ENCODE measurements around the gene GPHN.

The GPHN gene

DNA sequence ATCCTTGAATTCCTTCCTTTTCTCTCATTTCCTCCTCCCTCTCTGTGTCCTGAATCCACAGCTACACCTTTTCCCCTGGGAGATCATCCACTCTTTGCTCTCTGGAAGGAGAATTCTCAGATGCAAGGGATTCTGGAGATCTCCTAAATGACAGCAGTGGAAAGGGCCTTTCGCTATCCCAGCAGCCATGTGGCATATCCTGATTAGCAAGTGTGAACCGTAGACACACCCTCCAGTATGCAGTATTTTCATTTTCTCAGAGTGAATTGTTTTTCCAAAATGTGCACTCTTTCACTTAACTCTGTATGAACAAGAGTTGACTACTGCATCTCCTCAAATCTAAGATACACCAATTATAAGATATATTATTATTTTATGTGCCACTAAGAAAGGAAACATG, 687.3 kb downstream of the GPHN start:
- in situ Hi-C loops (cut with HindIII; ENCODE audit: low sequenced_read_pairs): no loop called here

DNA sequence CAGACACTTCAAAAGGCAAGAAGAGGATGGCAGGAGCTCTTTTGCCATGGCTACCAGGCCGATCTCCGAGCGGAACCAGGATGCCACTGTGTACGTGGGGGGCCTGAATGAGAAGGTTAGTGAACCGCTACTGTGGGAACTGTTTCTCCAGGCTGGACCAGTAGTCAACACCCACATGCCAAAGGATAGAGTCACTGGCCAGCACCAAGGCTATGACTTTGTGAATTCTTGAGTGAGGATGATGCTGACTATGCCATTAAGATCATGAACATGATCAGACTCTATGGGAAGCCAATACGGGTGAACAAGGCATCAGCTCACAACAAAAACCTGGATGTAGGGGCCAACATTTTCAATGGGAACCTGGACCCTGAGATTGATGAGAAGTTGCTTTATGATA, 691.1 kb downstream of the GPHN start:
- in situ Hi-C loops (cut with HindIII; ENCODE audit: low sequenced_read_pairs): no loop called here

DNA sequence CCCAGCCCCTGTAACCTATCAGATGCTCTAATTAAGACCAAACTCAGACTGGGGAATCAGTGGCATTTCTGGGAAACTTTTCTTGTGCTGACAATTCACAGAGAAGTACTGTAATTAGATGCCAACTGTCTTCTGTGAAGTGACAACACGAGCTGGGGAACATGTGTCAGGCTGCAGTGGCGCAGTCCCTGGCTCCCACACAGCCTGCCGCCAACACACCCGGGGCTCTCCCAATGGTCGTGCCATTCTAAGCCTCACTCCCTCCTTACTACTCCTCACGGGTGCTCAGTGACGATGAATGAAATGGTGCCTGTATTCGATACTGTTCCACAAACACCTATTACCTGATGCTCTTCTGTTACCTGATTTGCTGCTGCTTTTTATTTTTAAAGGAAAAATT, 699.9 kb downstream of the GPHN start:
- in situ Hi-C loops (cut with HindIII; ENCODE audit: low sequenced_read_pairs): no loop called here

DNA sequence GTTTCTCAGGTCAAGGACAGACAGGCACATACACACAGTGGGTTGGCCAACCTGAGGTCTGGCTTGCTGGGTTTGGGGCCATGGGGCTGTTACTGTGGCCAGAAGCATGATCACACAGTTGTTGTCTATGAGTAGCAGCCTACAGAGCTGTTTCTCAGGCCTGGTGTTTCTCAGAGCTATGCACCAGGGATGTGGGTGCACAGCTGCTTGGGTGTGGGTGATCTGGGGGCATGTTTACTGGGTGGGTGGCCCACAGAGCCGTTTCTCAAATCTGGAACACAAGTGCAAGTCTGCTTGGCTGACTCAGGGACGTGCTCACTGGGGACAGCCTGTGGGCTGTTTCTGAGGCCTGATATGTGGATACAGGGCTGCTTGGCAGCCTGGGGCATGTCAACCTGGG, 710.2 kb downstream of the GPHN start:
- in situ Hi-C loops (cut with HindIII; ENCODE audit: low sequenced_read_pairs): no loop called here

DNA sequence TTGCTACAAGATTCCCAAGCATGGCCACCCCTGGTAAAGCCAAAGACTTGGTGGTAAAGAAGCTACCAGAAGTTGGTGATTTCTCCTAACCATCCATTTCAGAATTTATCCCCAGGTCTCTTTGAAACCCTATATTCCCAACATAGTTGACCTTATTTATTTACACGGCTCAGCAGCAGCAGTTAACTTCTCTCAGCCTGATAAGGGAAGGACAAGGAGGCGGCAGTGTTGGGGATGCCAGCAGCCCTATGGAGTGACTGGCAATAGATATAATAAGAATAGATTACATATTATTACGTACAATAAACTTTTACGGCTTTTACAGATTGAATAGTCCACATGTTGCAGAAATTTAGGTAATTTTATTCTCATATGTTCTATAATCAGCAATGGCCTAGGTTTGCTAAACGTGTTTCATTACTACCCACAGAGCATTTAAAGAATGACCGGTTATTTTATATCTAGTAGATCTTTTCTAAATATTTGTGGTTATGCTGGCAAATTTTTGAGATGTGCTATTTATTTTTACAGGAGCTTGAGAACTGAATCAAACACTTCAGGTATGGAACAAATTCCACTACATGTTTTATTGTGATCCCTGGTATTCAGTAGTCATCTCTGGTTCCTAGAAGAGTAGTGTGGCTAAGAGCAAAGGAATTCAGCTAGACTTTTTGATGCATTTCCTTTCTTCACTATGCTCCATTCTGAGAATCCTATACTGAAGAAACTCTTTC, 713.5 kb downstream of the GPHN start:
- in situ Hi-C loops (cut with HindIII; ENCODE audit: low sequenced_read_pairs): no loop called here

DNA sequence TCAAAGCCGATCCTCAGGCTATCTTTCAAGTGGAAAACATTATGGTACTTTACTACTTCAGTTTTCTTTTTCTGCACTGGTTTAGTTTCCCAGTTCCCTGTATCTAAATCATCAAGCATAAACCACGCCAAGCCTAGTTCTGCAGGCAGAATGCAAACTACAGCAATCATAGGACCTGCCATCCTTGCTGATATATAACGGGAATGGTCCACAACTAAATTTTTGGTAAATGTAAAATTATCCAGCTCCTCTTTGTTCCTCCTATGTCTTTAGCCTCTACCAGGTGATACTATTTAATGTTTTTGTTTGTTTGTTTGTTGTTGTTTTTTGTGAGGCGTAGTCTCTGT, 714.0 kb downstream of the GPHN start:
- in situ Hi-C loops (cut with HindIII; ENCODE audit: low sequenced_read_pairs): no loop called here

DNA sequence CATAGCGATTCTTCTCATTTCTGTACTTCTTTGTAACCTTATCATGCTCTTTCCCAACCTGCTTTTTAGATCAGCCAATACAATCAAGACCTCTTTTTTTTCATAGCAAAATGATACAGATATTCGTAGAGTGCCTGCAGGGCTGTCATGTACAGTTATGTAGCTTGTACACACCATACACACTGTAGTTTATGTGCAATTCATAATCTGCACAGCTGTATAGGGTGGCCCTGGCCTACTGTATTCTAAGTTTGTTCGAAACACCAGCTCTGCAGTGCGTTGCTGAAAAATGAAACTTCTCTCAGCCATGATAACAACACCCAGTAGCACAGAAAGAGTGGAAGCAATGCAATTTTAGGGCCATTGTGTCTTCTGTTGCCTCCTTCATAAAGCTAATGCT, 717.6 kb downstream of the GPHN start:
- in situ Hi-C loops (cut with HindIII; ENCODE audit: low sequenced_read_pairs): no loop called here

DNA sequence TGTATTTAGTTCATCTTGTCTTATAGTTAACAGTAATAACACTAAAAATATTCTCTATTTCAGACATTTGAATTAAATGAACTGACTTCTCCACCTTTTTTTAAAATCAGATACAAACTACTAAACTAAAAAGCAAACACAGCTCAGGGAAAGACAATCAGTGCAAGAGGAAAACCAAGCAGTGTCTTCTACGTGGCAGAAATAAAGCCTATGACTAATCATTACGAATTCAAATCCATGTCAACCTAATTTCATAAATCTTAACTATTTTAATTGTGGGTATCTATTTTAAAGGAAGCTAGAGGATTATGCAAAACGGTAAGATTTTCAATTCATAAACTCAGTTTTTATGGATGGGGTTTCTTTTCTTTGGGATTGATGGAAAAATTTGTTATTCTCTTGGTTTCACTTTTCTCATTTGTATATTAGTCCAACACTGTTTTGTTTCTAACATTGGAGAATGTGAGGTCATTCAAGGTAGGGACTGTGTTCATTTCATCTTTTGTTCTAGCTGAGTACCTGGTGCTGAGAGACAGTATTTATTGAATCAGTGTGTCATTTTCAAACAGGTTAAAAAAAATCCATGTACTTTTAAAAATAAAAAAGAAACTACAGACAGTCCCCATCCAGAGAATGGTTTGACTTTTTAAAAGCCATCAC, 720.5 kb downstream of the GPHN start:
- in situ Hi-C loops (cut with HindIII; ENCODE audit: low sequenced_read_pairs): no loop called here

Measured in DLD1 (cell line).